Sigmoid colon (tissue), 7 donors: ENCODE results near the gene FSTL1. TPM values are rescaled to one million over a fixed set of nuclear protein-coding genes. Genes with fewer than 3 reads are reported as not detected.

Experiments used
- DNase-seq: peaks from one replicate; pipeline ENCODE4 v3.0.0-alpha.2; 2019
- H3K27ac ChIP-seq, 4 donors: fragments of 200-600 bp; sonication (generic); one replicate each; pipeline ENCODE4 v1.5.1; 2016 to 2019; ENCODE audit warnings: mild to moderate bottlenecking in 1 of 4
- H3K27me3 ChIP-seq, 3 donors: fragments of 200-600 bp; sonication (generic); one replicate each; pipeline ENCODE4 v1.5.1; 2019; ENCODE audit warnings: mild to moderate bottlenecking in 1 of 3
- H3K36me3 ChIP-seq, 4 donors: fragments of 200-600 bp; sonication (generic); one replicate each; pipeline ENCODE4 v1.5.1; 2016 to 2019
- H3K4me1 ChIP-seq, 4 donors: fragments of 200-600 bp; sonication (generic); one replicate each; pipeline ENCODE4 v1.5.1; 2017 to 2019
- H3K4me3 ChIP-seq, 4 donors: fragments of 200-600 bp; sonication (generic); one replicate each; pipeline ENCODE4 v1.5.1; 2017 to 2019; ENCODE audit warnings: mild to moderate bottlenecking in 2 of 4, moderate library complexity in 1 of 4
- H3K9me3 ChIP-seq, 4 donors: fragments of 200-600 bp in 3 of 4; sonication (generic) in 3 of 4; one replicate each; pipeline versions ENCODE4 v1.5.1 to v1.6.1; 2013 to 2019
- EP300 ChIP-seq, 4 donors: sonication (generic); formaldehyde crosslinking; IDR thresholded peaks; one replicate each; pipeline ENCODE4 v1.6.1; 2017; ENCODE audit warnings: antibody characterized with exemption in 4 of 4
- POLR2A ChIP-seq, 2 donors: fragments of 450-650 bp; IDR thresholded peaks; one replicate each; pipeline ENCODE4 v1.6.1; 2016; ENCODE audit warnings: antibody characterized with exemption in 2 of 2, mild to moderate bottlenecking in 2 of 2, moderate library complexity in 2 of 2
- POLR2AphosphoS5 ChIP-seq, 4 donors: sonication (generic); formaldehyde crosslinking; IDR thresholded peaks; one replicate each; pipeline ENCODE4 v1.6.1; 2017; ENCODE audit warnings: antibody characterized with exemption in 4 of 4
- WGBS, 2 donors: extraction: QIAGEN DNeasy Blood & Tissue Kit; methylation state at CpG; one replicate each; pipeline ENCODE4 v1.1.7; 2013; 5-methylcytosine and 5-hydroxymethylcytosine counted together
- intact Hi-C: fragments of 100-400 bp; cut with DNase I; formaldehyde crosslinking; loops from one replicate; pipeline ENCODE4 v1.15.1; 2023
- polyA plus RNA-seq, 3 donors: library from polyadenylated mRNA; stranded (reverse); fragments of 200-250 nt; gene quantifications; one replicate each; pipeline ENCODE4 v1.2.3, GENCODE V29; 2013
- total RNA-seq, 4 donors: library from RNA; depleted of rRNA; stranded (reverse); fragments of >200 nt; gene quantifications; one replicate each; pipeline ENCODE4 v1.1.0, GENCODE V29; 2016
- TF ChIP-seq, protein P1 (sequence below), 4 experiments: fragments of 450-650 bp in 3 of 4; fragments of 200-600 bp in 1 of 4; IDR thresholded peaks; one replicate each; pipeline ENCODE4 v1.5.1; 2016 to 2019; ENCODE audit warnings: antibody characterized with exemption in 4 of 4, mild to moderate bottlenecking in 3 of 4, moderate library complexity in 2 of 4
- donor health status: healthy with polysubstance abuse.
- donor health status: Bipolar disorder and iron deficiency.
- donor health status: healthy.

The FSTL1 gene
- total and polyA plus RNA-seq, 7 donors, result 8.1 to 653 (median 266) TPM

DNA sequence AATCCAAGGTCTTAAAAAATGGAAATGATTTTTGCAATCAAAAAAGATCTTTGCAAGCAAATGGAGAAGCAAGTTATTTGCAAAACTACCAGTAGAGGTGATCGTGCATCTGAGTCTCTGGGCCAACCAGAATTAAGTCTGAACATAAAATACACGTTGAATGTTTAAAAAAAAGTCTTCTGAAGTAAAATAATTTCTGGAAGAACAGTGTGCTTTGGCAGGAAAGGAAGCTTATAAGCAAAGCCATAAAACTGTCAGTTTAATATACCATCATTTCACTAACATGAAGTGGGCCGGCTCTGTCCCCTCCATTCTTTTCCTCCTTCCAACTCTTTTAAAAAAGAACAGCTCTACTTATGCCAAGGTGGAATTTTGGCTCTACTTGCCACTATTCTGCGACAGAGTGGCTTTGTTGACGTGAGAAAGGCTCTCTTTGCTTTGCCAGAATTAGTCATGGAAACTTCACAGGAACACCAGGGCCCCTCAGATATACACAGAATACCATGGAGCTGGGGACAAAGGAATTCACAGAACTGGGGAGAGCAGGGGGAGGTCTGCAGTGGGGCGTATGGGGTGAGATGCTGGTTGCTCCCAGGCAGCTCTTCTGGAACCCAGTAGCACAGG is 29.8 kb downstream of the FSTL1 start:
- WGBS, 2 donors, result 46 to 48% methylated on average over 6 of the region's 6 CpGs
- intact Hi-C loops, result loop anchor here (2.0 kb wide), 2 partner anchors 30 to 326 kb away; partner anchors contain the start of genes FSTL1 and GSK3B
- Histone ChIP-seq H3K4me1 (peaks cover 0 to 97% (median 95%) of the 10 kb centered on the region in 4 donors), H3K9me3 (no peaks in the 10 kb centered on the region), H3K27ac (peak overlapping the region; percentile 79 to 96 (median 85)), H3K4me3 (no peak overlapping the region), H3K36me3 (no peaks in the 10 kb centered on the region), H3K27me3 (no peaks in the 10 kb centered on the region)
- peak; percentile 85 for DNase-seq
- TF ChIP-seq EP300 (IDR thresholded peaks at IDR 0.05), result peak; percentile 91 to 99 (median 94)
- TF ChIP-seq POLR2A (IDR thresholded peaks at IDR 0.05), result no peak
- TF ChIP-seq, protein P1, sequence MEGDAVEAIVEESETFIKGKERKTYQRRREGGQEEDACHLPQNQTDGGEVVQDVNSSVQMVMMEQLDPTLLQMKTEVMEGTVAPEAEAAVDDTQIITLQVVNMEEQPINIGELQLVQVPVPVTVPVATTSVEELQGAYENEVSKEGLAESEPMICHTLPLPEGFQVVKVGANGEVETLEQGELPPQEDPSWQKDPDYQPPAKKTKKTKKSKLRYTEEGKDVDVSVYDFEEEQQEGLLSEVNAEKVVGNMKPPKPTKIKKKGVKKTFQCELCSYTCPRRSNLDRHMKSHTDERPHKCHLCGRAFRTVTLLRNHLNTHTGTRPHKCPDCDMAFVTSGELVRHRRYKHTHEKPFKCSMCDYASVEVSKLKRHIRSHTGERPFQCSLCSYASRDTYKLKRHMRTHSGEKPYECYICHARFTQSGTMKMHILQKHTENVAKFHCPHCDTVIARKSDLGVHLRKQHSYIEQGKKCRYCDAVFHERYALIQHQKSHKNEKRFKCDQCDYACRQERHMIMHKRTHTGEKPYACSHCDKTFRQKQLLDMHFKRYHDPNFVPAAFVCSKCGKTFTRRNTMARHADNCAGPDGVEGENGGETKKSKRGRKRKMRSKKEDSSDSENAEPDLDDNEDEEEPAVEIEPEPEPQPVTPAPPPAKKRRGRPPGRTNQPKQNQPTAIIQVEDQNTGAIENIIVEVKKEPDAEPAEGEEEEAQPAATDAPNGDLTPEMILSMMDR (IDR thresholded peaks at IDR 0.05), result peak in 3 of 4 experiments; percentile 53 to 65 (median 53)
- TF ChIP-seq POLR2AphosphoS5 (IDR thresholded peaks at IDR 0.05), result peak; percentile 79 to 88 (median 86)

DNA sequence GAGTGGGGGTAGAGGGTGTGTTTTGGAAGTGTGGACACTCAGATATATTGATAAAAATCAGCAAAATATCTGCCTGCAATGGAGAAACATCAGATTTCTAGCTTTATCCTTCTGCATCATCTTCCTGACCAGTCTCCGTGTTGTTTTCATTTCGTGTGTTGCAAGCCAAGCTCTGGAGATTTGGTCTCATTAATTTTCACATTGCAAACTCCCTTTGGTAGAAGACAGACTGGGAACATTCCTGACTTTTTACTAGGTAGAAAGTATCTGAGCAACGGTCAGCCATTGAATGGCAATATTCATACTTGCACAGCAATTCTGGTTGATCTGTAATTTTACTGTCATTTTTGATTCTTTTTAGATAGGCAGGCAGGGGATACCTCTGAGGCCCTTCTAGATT is 30.4 kb downstream of the FSTL1 start:
- DNase-seq, result no peak
- Histone ChIP-seq H3K27me3 (no peaks in the 10 kb centered on the region), H3K4me1 (peaks cover 0 to 92% (median 88%) of the 10 kb centered on the region in 4 donors), H3K4me3 (no peak overlapping the region), H3K9me3 (no peaks in the 10 kb centered on the region), H3K36me3 (peaks cover 0 to 5% (median 3%) of the 10 kb centered on the region in 4 donors), H3K27ac (peak overlapping the region; percentile 79 to 96 (median 85))
- TF ChIP-seq, protein P1 (IDR thresholded peaks at IDR 0.05), result no peak
- TF ChIP-seq EP300 (IDR thresholded peaks at IDR 0.05), result peak in 2 of 4 donors; percentile 59 to 61
- TF ChIP-seq POLR2AphosphoS5 (IDR thresholded peaks at IDR 0.05), result peak; percentile 41 to 67 (median 62)
- TF ChIP-seq POLR2A (IDR thresholded peaks at IDR 0.05), result no peak
- 76 to 80% methylated on average over 3 of the region's 3 CpGs for WGBS, 2 donors
- intact Hi-C loops, result loop anchor here (2.0 kb wide), 2 partner anchors 30 to 326 kb away; partner anchors contain the start of genes FSTL1 and GSK3B

DNA sequence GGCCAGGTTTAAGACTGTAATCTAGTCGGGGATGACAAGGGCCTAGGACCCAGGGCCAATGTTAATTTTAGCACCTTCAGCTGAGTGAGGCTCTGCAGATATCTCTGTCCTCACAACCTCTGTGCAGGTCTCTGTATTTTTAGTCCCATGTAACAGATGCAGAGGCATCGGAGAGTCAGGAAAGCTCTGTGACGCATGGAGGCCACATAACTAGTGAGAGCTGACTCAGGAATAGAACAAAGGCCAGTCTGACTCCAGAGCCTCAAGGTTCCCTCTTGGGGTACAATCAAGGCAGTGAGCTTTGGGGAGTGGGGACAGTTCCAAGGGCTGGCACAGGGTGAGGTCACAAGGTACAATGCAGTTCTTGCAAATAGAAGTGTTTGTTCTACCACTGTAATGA is 31.0 kb downstream of the FSTL1 start:
- intact Hi-C loops, result loop anchor here (2.0 to 5.0 kb wide), 4 partner anchors 31 to 325 kb away; partner anchors contain the start of genes FSTL1, GSK3B, GTF2E1 and RABL3
- H3K9me3 ChIP-seq, result no peaks in the 10 kb centered on the region
- no peak for TF ChIP-seq POLR2A (IDR thresholded peaks at IDR 0.05)
- peak; percentile 32 to 74 (median 64) for TF ChIP-seq POLR2AphosphoS5 (IDR thresholded peaks at IDR 0.05)
- peak in 3 of 4 donors; percentile 61 to 80 (median 79) for TF ChIP-seq EP300 (IDR thresholded peaks at IDR 0.05)
- TF ChIP-seq, protein P1 (IDR thresholded peaks at IDR 0.05), result no peak
- no peaks in the 10 kb centered on the region for H3K27me3 ChIP-seq
- H3K4me1 ChIP-seq, result peaks cover 0 to 86% (median 83%) of the 10 kb centered on the region in 4 donors
- peak; percentile 79 for DNase-seq
- H3K27ac ChIP-seq, result peak overlapping the region; percentile 79 to 96 (median 85)
- no peak overlapping the region for H3K4me3 ChIP-seq
- H3K36me3 ChIP-seq, result peaks cover 0 to 9% (median 7%) of the 10 kb centered on the region in 4 donors
- WGBS, 2 donors, result 88 to 92% methylated on average over 3 of the region's 3 CpGs

DNA sequence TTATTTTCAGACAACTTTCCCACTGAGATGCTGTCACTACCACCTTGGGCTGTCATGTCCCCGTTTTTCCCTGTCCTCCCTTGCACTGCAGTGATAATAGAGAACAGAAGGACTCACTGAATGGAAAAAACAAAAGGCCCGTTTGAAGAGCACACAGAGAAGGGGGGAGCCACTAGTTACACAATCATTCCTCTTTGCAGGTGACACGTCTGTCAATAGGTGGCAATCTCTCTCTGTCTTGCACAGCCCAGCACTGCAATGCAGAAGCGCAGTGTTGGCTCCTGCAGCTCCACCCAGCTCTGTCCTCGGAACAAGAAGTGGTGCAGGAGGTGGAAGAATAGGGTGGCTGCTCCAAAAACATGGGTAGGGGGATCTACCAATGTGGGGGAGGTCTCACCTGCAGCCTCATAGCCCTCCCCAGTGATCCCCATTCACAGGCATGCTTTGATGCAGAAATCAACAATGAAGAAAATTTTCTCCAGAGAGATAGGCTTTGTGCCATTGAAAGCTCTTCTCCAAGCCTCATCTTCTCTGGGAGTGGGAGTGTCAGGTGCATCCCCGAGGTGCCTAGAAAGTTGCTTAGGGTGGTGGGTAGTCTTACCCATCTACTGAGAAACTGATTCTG is 31.8 kb downstream of the FSTL1 start:
- peak overlapping the region; percentile 79 to 96 (median 85) for H3K27ac ChIP-seq
- no peaks in the 10 kb centered on the region for H3K9me3 ChIP-seq
- 6 to 13% methylated on average over 6 of the region's 6 CpGs for WGBS, 2 donors
- no peak for DNase-seq
- H3K36me3 ChIP-seq, result peaks cover 0 to 9% (median 7%) of the 10 kb centered on the region in 4 donors
- intact Hi-C loops, result loop anchor here (5.0 kb wide), 2 partner anchors 88 to 323 kb away; partner anchors contain the start of genes GTF2E1 and RABL3
- H3K27me3 ChIP-seq, result no peaks in the 10 kb centered on the region
- H3K4me3 ChIP-seq, result no peak overlapping the region
- TF ChIP-seq, protein P1 (IDR thresholded peaks at IDR 0.05), result peak in 1 of 4 experiments; percentile 9
- no peak for TF ChIP-seq POLR2A (IDR thresholded peaks at IDR 0.05)
- peaks cover 0 to 78% (median 74%) of the 10 kb centered on the region in 4 donors for H3K4me1 ChIP-seq
